Omental fat pad (tissue), 4 donors: Measurements from ENCODE around the gene CAMK1D. TPM values are rescaled to one million over a fixed set of nuclear protein-coding genes. Genes with fewer than 3 reads are reported as not detected.

ENCODE experiments used
- ATAC-seq: fragments of 150-250 bp; one replicate; pipeline ENCODE4 v1.9.1; 2016; ENCODE audit warnings: mild to moderate bottlenecking, moderate library complexity; ENCODE audit not compliant: low FRiP score
- DNase-seq: peaks from one replicate; pipeline ENCODE4 v3.0.0-alpha.2; 2019; ENCODE audit warnings: low spot score
- CTCF ChIP-seq, 3 donors: fragments of 450-650 bp; IDR thresholded peaks; one replicate each; pipeline ENCODE4 v1.5.1; 2016 to 2017; ENCODE audit warnings: antibody characterized with exemption in 3 of 3, mild to moderate bottlenecking in 3 of 3, moderate library complexity in 2 of 3
- total RNA-seq, 4 donors: library from RNA; depleted of rRNA; stranded (reverse); fragments of >200 nt; gene quantifications; one replicate each; pipeline ENCODE4 v1.1.0, GENCODE V29; 2016

The CAMK1D gene
- total RNA-seq, 4 donors from 2014 or later: 6.0 to 15.8 (median 8.8) TPM

GRCh38 chr10:12391206-12391605 lies 41.9 kb downstream of the CAMK1D start:
- ATAC-seq (peak; percentile 20), DNase-seq (no peak)
- no peak for TF ChIP-seq CTCF (IDR thresholded peaks at IDR 0.05)

DNA sequence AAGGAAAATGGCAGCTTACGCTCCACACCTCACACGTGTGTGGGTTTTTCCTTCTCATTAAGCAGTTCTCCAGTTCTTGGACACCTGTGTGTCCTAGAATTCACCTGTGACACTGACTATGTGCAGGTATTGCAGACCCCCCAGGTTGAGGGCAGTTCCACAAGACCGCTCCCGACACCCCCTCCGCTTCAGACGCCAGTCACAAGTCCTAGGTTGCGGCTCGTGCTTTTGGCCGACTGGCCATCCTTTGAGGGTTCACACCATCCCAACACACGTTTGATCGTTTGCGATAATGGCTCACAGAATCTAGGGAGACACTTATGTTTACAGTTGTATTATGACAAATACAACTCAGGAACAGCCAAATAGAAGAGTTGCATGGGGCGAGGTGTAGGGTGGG lies 44.5 kb downstream of the CAMK1D start:
- no peak for TF ChIP-seq CTCF (IDR thresholded peaks at IDR 0.05)
- DNase-seq: no peak
- no peak for ATAC-seq

- no peak for TF ChIP-seq CTCF (IDR thresholded peaks at IDR 0.05)
- DNase-seq: no peak
- ATAC-seq: no peak
Observed at GRCh38 chr10:12394241-12395033, 45.1 kb downstream of the CAMK1D start.

GRCh38 chr10:12396093-12396492 lies 46.7 kb downstream of the CAMK1D start:
- ATAC-seq: no peak
- no peak for TF ChIP-seq CTCF (IDR thresholded peaks at IDR 0.05)
- DNase-seq: no peak

- DNase-seq (no peak), ATAC-seq (no peak)
- TF ChIP-seq CTCF (IDR thresholded peaks at IDR 0.05): no peak
Observed at GRCh38 chr10:12396567-12396966, 47.2 kb downstream of the CAMK1D start.

GRCh38 chr10:12397147-12397896 lies 48.0 kb downstream of the CAMK1D start:
- DNase-seq: no peak
- TF ChIP-seq CTCF (IDR thresholded peaks at IDR 0.05): no peak
- ATAC-seq: no peak
